NAMALWA (cell line): ENCODE measurements around the gene KCND2.
"Not testable (repeated sequence)": the region's sequence is repeated elsewhere in the genome, so short reads cannot be mapped to it uniquely, and the experiment has no call there.

Source experiments
- DNase-seq: peaks from one replicate; pipeline ENCODE4 v3.0.0-alpha.2; 2015; ENCODE audit warnings: low spot score

Gene KCND2

DNA sequence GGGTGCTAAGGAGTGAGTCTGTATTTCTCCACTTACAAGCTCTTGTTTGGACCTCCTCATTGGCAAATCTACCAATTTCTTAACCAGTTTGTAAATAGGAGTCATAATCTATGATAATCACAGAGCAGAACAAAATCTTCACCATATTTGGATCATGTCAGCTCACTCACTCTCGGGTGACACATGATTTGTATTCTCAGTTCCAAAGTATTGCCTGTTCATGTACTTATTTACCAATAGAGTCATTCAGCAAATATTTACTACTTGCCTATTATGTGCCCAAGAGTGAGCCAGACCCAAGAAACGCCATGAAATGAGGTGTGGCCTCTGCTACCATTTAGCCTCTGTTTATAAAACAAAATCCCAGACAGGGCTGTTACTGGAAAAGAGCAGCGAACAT is 470.2 kb downstream of the KCND2 start:
- DNase-seq: no peak

DNA sequence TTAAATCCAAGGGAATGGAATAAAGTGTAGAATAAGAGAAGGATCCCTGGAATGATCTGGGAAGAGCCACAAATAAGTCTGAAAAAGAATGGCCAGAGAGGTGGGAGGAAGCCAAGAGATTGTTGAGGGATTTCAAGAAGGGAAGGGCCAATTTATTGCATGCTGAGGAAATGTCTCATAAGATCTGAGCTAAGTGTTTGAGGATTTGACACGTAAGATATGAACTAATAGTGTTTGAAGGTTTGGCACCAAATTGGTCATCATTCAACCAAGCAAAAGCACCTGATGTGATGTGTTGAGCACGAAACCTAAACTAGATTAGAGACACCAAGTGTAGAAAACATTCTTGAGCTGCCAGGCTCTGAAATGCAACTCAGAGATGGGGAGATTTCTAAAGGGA is 487.1 kb downstream of the KCND2 start:
- DNase-seq: no peak

DNA sequence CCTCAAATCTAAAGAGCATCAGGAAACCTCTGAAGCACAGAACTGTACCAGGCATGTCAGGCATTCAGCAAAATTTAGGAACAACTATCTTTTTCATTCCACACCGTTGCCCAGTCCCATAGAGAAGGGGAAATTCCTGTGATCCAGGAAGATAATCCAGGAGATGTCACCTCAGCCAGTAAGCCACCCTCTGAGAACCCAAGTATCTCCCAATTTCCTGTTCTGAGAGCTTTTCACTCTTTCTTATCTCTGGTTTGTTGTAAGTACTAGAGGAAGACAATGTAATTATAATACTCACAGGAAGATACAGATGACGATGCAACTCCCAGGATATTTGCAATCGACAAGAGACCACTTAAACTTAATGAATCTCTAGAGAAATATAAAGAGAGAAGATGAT is 487.9 kb downstream of the KCND2 start:
- no peak for DNase-seq

DNA sequence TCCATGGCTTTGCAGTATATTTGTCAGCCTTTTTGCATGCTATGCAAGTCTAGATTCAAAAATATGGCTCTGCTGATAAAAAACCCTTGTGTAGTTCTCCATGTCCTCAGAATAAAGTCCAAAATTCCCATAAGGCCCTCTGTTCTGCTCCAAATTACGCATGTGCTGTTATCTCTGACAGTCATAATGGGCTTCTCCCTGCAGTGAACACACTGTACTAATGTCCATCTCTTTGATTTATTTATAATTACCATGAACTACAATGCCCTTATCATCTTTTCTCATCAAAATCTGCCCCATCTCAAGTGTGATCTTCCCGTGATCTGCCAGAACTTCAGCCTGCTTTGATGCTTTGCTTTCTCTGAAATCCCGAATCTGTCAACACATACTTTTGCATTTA is 497.2 kb downstream of the KCND2 start:
- no peak for DNase-seq

DNA sequence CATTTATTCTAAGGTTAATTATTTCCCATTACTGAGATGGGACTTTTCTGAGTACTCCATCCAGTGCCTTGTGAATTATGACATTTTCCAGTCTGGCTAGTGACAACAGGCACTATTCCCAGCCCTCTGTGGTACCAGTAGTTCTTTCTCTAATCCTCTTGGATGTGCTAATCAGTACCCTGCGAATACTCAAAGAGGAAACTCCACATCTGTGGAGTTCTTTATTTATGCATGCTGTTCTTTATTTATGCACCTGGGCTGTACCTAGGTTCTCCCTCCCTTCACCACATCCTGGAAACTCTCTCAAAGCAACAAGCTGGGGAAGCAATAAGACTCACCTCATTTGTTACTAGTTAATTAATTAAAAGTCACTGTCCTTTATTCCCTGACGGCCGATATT is 501.5 kb downstream of the KCND2 start:
- no peak for DNase-seq

DNA sequence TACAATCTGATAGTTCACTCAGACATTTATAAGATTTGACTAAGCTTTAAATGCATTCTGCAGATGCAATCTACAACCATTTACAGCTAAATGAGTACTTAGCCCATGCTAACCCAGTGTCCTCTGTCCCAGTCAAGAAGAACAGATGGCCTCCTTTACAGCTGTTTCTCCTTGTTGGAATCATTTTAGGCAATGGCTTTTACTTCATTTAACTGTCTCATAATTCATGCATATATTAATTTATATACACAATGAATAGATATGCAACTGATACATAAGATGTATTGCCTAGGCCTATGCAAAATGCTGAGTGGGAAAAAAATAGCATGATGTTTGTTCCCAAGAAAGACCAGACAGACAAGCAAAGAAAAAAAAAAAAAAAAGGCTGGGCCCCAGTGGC is 502.8 kb downstream of the KCND2 start:
- no peak for DNase-seq

DNA sequence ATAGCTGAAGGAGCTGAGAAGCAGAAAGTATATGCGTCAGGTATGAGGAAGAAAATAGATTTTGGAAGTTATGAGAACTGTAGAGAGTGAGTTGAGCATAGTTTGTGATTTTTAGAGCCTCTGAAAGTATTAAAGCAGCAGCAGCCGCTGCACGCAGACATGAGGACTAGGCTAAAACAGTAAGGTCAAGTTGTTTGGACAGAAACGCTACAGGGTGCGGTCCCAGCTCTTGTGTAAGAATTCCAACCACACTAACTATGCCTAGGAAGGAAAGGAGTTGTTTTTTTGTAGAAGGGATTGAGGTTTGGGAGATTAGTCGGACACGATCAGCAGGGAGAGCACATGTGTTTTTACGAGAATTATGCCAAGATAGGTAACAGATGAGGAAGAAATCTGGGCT is 506.1 kb downstream of the KCND2 start:
- not testable (repeated sequence) for DNase-seq

DNA sequence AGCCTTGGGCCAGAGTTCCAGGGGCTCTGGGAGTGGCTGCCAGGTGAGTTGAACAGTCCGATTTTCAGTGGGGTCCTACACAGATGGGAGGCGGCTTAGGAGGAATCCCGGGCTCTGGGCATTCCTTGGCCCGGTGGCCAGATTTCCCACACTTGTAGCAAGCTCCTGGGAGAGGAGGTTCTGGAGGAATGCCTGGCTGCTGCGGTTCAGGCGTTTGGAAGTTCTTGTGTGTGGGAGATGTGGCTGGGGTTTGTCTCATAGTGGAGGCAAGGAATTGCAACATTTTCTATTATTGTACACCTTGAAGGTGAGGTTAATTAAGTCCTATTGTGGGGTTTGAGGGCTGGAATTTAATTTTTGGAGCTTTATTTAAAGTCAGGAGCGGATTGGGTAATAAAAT is 507.5 kb downstream of the KCND2 start:
- DNase-seq: not testable (repeated sequence)

DNA sequence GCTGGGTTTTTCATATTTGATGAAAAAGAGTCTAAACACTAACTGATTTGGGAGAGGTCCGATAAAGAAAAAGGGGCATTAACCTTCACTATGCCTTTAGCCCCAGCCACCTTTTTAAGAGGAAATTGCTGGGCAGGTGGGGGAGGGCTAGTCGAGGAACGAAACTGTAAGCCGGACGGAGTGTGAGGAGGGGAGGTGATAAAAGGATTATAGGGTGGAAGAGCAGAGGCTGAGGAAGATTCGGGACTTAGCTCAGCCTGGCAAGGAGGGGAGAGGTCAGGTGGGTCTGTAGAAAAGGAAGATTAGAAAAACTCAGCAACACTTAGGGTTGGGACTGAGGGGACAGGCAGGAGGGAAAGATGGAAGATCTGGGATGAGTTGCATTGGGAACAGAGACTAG is 508.0 kb downstream of the KCND2 start:
- DNase-seq: no peak

DNA sequence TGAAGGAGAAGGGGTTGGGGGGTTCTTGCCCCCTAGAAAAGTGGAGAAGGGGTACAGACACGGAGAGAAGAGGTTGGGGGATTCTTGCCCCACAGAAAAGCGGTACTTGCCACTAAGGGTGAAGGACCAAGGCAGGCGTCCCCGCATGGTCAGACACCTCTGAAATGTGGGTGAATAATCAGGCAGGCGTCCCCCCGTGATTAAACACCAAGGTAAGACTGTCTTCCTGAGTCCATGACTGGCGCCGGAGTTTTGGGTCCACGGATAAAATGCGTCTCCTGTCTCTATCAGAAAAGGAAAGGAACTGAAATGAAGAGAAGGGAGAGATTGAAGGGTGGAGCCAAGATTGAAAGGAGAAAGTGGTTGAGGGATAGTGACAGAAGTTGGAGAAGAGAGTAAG is 508.9 kb downstream of the KCND2 start:
- not testable (repeated sequence) for DNase-seq

DNA sequence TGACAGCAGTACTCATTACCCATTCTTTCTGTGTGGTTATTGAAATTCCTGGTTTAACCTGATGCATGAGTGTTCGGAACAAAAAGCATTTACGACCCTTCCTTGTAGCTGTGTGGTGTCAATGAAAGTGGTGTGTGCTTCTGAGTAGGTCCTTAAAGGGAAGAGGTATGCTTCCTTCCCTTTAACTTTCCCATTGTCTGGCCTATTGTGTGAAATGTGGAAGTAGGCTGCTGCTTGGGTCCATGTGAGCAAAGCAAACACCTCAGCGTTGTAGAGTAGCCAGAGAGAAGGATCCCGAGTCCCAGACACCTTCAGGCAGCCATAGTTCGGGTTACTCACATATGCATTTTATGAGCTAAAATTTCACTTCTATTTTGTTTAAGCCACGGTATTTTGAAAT is 510.3 kb downstream of the KCND2 start:
- no peak for DNase-seq

DNA sequence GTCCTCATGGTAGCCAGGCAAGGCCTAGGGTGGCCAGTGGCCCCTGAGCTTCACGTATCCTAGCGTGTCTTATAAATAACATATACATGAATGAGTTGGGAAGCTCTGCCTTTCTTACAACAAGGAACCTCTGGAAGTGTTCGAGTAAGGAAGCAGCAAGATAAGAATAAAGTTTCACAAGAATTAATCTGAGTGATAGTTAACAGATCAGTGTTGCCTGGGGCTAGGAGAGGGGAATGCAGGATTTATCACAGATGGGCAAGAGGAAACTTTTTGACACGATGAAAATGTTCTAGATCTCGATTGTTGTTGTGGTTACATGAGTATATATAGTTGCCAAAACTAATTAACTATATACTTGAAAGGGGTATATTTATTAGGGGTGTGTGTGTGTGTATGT is 510.7 kb downstream of the KCND2 start:
- DNase-seq: no peak

DNA sequence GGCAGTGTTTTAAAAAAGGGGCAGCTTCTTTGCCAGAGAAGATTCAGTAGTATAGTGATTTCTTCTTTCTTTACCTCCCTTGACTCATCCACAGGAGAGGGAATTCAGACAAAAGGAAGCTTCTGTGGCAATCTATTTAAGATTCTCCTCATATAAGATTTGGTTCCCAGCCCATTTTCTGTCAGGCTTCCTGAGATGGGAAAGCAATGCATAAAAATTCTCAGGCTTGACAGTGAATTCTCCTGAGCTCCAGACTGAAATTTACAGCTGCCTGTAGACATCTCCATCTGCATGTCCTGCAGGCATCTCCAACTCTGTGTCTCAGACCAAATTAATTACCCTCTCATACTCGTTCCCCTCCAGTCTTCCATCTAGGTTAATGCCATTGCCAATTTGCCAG is 512.1 kb downstream of the KCND2 start:
- DNase-seq: no peak

DNA sequence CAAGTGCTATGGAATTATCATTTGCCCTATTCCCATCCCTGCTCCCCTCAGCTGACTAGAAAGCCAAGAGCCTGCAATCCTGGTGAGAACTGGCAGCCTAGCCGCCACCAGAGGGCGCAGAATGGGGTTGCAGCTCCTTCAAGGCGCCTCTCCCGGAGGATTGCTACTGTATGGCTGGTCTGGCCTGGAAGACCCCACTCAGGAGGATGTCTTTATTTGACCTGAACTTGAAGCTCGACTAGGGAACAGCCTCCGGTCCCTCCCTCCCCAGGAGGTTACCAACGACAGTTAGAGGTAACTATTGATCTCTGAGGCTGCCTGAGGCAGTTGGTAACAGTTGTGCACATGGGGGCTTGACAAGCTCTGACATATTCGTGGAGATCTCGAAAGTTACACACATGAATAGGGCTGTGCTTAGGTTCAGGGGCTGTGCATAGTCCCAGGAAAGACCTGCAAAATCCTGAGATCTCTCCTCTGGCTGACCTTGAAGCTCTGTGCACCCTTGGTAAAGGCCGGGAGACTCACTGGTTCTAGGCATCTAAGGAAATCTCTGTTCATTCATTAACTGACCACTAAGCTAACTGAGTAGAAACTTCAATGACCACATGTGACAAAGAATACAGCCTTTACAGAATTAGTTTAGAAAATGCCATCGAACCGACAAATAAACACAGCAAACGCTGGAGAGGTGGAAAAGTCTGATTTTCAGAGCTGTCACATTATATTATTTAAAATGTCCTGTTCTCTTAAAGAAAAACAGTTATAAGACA is 519.3 kb downstream of the KCND2 start:
- DNase-seq: peak; percentile 78

DNA sequence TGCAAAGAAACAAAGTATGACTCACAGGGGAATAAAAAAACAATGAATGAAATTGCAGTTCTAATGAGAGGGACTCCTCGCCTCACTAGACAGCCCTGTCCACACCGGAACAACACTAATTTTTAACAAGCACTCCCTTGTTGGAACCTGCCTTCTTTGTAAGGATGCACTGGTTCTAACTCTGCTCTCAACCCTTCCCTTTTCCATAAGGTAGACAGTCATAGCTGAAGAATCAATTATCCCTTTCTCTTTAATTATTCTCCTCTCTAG is 519.8 kb downstream of the KCND2 start:
- DNase-seq: no peak

DNA sequence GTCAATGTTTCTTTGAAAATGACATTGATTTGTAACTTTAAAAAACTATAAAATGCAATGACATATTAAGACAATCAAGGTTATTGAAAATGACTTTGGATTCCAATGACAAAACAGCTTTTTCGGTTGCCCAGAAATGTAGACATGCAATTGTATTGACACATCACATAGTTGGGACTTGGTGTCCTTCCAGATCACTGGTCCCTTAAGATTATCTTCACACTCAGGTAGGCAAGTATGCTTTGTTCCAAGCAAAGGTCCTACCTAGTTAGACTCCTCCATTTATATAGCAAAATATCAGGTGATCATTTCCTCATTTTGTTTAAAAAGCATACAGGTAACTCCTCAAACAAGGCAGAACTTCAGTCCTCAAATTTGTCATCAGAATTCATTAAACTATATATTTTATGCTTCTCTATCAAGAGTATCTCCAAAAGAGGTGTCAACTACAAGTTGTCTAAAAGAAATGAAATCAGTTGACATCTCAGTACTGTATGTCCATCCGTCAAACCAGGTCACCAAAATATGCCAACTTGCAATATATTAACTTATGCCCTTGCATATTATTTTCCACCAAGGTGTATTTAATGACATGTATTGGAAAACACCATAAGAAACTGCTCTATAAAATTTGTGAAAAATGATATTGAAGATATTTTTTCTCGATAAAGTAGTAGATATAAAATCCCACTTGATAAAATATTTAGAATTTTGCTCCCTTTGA is 520.4 kb downstream of the KCND2 start:
- no peak for DNase-seq

DNA sequence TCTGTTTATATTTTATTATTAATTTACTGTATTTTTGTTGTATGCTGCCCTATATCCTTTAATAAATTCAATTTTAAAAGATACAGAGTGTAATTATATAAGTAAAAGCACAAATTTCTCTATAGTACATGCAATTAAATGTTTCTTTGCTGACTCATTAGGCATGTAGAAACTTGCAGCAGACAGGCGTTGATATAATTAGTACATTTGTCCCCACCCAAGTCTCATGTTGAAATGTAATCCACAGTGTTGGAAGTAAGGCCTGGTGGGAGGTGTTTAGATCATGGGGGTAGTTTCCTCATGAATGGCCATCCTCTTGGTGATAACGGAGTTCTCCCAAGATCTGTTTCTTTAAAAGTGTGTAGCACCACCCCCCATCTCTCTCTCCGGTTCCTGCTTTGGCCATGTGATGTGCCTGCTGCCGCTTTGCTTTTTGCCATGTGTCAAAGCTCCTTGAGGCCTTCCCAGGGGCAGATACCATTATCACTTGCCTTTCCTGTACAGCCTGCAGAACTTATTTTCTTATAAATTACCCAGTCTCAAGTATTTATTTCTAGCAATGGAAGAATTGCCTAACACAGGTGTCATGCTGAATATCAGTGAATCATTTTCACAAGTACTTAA is 521.2 kb downstream of the KCND2 start:
- no peak for DNase-seq

DNA sequence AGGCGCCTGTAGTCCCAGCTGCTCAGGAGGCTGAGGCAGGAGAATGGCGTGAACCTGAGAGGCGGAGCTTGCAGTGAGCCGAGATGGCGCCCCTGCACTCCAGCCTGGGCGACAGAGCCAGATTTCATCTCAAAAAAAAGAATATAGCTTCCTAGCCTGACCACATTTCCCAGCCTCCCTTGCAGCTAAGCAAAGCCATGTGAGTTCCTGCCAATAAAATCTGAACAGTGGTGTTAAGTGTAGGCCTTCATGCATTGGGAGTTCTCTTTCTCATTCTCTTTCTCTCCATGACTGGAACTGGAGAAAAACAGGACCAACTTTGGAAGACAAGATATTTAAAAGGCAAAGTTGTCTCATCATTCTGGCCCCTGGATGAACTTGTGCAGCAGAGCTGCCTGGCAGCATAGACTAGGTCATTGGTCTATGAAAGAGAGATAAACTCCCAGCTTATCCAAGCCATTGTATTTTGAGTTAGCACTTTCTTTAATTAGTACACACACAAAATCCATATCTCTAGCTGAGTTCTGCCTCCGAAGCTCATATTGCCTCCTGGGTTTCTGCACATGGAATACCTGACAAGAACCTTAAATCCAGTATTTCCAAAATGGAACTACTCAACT is 524.2 kb downstream of the KCND2 start:
- no peak for DNase-seq

DNA sequence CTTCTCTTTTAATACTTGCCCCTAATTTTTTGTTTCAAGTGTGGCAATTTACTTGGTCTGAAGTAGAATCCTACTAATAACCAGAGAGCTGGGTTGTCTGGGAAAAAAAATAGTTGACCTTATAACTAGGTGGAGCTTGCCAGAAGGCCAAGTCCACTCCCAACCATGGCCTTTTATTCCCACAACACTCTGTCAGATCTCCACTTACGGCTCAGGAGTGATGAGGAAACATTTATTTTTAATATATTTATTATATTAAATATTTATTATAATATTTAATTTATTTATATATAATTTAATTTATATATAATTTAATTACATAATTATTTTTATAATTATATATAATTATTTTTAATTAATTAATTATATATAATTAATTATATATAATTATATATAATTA is 526.2 kb downstream of the KCND2 start:
- no peak for DNase-seq
